OCI-LY7 (cell line): ENCODE data around the gene MCM3.

Experiments used
- EZH2phosphoT487 ChIP-seq: fragments of 200-600 bp; sonication (generic); IDR thresholded peaks from 2 replicates; pipeline ENCODE4 v1.6.1; 2018; ENCODE audit warnings: low read depth, borderline replicate concordance, mild to moderate bottlenecking, mixed run types, antibody characterized with exemption, low read length, moderate library complexity, mixed read lengths
- TF ChIP-seq, protein P1 (sequence below): fragments of 200-600 bp; sonication (generic); conservative IDR thresholded peaks from 2 replicates; pipeline ENCODE4 v1.5.1; 2014; ENCODE audit warnings: mild to moderate bottlenecking, antibody characterized with exemption, low read length, moderate library complexity, mixed read lengths

- TF ChIP-seq, protein P1, sequence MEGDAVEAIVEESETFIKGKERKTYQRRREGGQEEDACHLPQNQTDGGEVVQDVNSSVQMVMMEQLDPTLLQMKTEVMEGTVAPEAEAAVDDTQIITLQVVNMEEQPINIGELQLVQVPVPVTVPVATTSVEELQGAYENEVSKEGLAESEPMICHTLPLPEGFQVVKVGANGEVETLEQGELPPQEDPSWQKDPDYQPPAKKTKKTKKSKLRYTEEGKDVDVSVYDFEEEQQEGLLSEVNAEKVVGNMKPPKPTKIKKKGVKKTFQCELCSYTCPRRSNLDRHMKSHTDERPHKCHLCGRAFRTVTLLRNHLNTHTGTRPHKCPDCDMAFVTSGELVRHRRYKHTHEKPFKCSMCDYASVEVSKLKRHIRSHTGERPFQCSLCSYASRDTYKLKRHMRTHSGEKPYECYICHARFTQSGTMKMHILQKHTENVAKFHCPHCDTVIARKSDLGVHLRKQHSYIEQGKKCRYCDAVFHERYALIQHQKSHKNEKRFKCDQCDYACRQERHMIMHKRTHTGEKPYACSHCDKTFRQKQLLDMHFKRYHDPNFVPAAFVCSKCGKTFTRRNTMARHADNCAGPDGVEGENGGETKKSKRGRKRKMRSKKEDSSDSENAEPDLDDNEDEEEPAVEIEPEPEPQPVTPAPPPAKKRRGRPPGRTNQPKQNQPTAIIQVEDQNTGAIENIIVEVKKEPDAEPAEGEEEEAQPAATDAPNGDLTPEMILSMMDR, result no peak
- TF ChIP-seq EZH2phosphoT487, result no peak
Measured at GRCh38 chr6:52326540-52327364, 42.2 kb upstream of the MCM3 start.
